ENCODE data around the gene PTPRN2.

PTPRN2 gene

GRCh38 chr7:158488181-158488971 is 99.2 kb downstream of the PTPRN2 start:
- DNase-seq = no peak

GRCh38 chr7:158487631-158488151 is 99.9 kb downstream of the PTPRN2 start:
- DNase-seq = no peak

- no peak for DNase-seq
Measured at GRCh38 chr7:158486919-158487318, 100.7 kb downstream of the PTPRN2 start.

- DNase-seq = no peak
Measured at GRCh38 chr7:158484801-158485531, 102.7 kb downstream of the PTPRN2 start.

GRCh38 chr7:158482480-158482879 is 105.1 kb downstream of the PTPRN2 start:
- DNase-seq = no peak

GRCh38 chr7:158479664-158480025 is 108.0 kb downstream of the PTPRN2 start:
- no peak for DNase-seq

GRCh38 chr7:158479021-158479663 is 108.5 kb downstream of the PTPRN2 start:
- no peak for DNase-seq

- DNase-seq = no peak
Measured at GRCh38 chr7:158477866-158478265, 109.8 kb downstream of the PTPRN2 start.

- no peak for DNase-seq
Measured at GRCh38 chr7:158476331-158476932, 111.2 kb downstream of the PTPRN2 start.

- no peak for DNase-seq
Measured at GRCh38 chr7:158475679-158476052, 112.0 kb downstream of the PTPRN2 start.

- DNase-seq = no peak
Measured at GRCh38 chr7:158475036-158475678, 112.5 kb downstream of the PTPRN2 start.

GRCh38 chr7:158474488-158474887 is 113.1 kb downstream of the PTPRN2 start:
- DNase-seq = no peak

- no peak for DNase-seq
Measured at GRCh38 chr7:158473946-158474345, 113.7 kb downstream of the PTPRN2 start.

- DNase-seq = no peak
Measured at GRCh38 chr7:158473221-158473620, 114.4 kb downstream of the PTPRN2 start.

- no peak for DNase-seq
Measured at GRCh38 chr7:158472596-158472995, 115.0 kb downstream of the PTPRN2 start.

- DNase-seq = no peak
Measured at GRCh38 chr7:158471716-158472115, 115.9 kb downstream of the PTPRN2 start.

GRCh38 chr7:158470336-158470735 is 117.3 kb downstream of the PTPRN2 start:
- DNase-seq = no peak

GRCh38 chr7:158469396-158470051 is 118.1 kb downstream of the PTPRN2 start:
- DNase-seq = no peak

- DNase-seq = no peak
Measured at GRCh38 chr7:158468700-158469296, 118.8 kb downstream of the PTPRN2 start.

GRCh38 chr7:158468181-158468580 is 119.4 kb downstream of the PTPRN2 start:
- no peak for DNase-seq

- no peak for DNase-seq
Measured at GRCh38 chr7:158467562-158467961, 120.1 kb downstream of the PTPRN2 start.
